Measurements from ENCODE around the gene DGCR2.

Gene DGCR2

DNA sequence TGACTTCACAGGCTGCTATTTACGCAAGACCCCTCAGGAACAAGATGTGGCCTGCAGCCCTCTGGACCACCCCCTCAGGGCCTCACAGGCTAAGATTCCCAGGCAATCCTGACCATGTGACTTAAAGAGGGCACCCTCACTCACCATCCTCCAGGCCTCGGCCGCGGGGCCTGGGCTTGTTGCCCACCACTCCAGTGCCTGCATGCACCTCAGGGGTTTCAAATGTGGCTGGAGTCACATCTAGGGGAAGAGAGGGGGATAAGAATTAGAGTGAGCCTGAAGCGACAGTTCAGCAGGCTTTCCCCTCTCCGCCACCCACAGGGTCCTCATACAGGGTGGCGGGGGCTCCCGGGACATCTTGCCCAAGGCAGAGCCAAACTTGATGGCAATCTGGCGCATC lies 20.2 kb upstream of the DGCR2 start:
- no peak overlapping the region for H3K4me3 ChIP-seq (ENCODE audit: low read depth, low read length)
- no peak for DNase-seq (ENCODE audit: low read depth)
- TF ChIP-seq, protein P1, sequence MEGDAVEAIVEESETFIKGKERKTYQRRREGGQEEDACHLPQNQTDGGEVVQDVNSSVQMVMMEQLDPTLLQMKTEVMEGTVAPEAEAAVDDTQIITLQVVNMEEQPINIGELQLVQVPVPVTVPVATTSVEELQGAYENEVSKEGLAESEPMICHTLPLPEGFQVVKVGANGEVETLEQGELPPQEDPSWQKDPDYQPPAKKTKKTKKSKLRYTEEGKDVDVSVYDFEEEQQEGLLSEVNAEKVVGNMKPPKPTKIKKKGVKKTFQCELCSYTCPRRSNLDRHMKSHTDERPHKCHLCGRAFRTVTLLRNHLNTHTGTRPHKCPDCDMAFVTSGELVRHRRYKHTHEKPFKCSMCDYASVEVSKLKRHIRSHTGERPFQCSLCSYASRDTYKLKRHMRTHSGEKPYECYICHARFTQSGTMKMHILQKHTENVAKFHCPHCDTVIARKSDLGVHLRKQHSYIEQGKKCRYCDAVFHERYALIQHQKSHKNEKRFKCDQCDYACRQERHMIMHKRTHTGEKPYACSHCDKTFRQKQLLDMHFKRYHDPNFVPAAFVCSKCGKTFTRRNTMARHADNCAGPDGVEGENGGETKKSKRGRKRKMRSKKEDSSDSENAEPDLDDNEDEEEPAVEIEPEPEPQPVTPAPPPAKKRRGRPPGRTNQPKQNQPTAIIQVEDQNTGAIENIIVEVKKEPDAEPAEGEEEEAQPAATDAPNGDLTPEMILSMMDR (IDR thresholded peaks at IDR 0.05; ENCODE audit: low read depth, low read length, missing control alignments), result no peak

DNA sequence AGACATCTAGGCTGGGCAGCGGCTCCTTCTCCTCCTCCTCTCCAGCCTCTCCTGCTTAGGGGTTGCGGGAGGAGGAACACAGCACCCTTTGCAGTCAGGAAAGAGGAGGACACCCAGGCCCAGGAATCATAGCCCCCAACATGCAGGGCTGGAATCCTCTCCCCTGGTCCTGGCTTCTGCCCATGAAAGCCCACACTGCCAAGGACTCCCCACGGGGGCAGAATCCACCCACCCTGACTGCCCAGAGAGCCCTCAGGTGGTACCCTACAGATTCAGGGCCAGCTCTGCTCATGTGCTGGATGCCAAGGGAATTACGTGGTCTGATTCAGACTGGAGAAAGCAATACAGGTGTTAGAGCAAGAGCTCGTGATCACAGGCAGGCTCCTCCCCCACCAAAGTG lies 17.8 kb upstream of the DGCR2 start:
- DNase-seq (ENCODE audit: low read depth), result no peak
- H3K4me3 ChIP-seq (ENCODE audit: low read depth, low read length), result no peak overlapping the region
- TF ChIP-seq, protein P1 (IDR thresholded peaks at IDR 0.05; ENCODE audit: low read depth, low read length, missing control alignments), result no peak

DNA sequence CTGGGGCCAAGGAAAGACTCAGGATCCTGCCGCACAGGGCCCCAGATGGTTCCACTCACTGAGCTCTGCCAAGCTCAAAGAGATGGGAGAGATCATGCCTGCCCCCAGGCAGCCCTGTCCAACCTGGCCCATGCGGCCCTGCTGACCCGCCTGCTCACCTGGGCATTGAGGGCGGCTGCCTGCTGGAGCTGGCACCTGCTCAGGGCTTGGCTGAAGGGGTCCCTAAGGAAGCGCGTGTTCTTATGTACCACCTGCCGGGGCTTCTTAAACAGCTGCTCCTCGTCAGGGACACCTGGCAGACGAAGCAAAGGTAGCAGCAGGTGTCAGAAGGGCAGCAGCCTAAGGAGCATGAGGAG lies 16.8 kb upstream of the DGCR2 start:
- DNase-seq (ENCODE audit: low read depth), result no peak
- TF ChIP-seq, protein P1 (IDR thresholded peaks at IDR 0.05; ENCODE audit: low read depth, low read length, missing control alignments), result no peak
- H3K4me3 ChIP-seq (ENCODE audit: low read depth, low read length), result no peak overlapping the region

DNA sequence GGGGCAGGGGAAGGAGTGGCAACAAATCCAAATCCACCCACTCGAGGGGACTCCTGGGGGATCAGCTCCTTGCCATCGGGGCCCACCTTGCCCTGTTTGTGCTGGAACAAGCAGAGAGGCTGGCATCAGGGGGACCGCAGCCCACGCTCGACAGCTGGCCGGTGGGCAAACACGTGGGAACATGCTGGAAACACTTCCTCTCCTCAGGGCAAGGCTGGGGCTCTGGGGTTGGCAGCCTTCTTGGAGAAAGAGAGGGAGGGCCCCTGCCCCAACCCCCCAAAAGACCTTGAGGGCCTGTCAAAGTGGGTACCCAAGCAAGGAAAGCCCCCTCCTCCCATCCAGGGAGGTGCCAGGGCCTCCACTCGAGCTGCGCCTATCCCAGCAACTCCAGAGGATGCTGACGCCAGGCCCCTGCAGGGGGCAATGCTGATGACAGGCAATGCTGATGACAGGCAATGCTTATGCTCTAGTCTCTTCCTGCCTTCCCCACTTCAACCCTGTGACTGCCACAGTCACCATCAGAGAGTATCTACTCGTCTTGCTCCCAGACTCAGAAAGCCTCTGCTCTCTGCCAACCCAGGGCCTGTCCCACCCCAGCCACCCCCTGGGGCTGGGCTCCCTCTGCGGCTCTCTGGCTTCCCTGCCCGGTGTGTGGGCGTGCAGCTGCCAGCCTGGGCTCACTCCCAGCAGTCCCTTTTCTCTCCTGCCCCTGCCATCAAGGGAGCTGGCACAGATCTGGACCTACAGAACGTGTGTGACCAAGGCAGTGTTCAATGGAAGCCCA lies 16.2 kb upstream of the DGCR2 start:
- TF ChIP-seq, protein P1 (IDR thresholded peaks at IDR 0.05; ENCODE audit: low read depth, low read length, missing control alignments), result no peak
- DNase-seq (ENCODE audit: low read depth), result no peak
- no peak overlapping the region for H3K4me3 ChIP-seq (ENCODE audit: low read depth, low read length)

DNA sequence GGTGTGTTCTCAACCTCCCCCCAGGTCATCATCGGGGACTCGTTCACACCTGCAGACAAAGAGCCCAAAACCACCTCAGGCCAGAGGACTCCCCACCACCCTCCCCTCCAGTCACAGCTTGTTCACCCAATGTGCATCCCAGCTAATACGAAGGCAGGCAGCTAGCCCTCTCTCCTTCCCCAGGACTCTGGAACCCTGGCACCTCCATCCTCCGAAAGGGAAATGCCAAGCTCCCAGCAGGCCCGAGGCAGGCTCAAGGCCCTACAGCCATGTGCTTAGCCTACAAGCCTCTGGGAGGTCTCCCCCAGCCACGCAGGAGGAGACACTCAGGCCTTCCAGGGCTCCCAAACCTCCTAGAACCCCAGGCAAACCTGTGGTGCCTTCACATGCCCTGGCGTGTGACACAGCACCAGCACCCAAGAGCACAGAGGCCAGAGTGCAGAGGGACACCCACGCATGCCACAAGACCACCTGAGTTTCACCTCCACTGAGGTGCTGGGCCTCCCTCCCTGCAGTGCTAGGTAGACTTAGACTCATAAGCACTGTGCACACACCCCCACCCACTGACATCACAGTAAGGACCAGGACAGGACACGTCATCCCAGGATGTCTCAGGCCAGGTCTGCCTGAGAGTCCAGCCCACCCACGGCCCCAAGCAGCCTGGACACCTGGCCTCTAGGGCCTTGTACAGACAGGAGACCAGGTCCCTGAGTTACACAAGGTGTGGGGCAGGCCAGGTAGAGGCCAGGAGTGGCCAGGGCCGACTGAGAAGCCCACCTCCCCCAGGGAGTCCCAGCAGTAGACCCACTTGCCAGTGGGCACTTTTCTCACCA lies 15.4 kb upstream of the DGCR2 start:
- TF ChIP-seq, protein P1 (IDR thresholded peaks at IDR 0.05; ENCODE audit: low read depth, low read length, missing control alignments), result no peak
- no peak for DNase-seq (ENCODE audit: low read depth)
- no peak overlapping the region for H3K4me3 ChIP-seq (ENCODE audit: low read depth, low read length)

DNA sequence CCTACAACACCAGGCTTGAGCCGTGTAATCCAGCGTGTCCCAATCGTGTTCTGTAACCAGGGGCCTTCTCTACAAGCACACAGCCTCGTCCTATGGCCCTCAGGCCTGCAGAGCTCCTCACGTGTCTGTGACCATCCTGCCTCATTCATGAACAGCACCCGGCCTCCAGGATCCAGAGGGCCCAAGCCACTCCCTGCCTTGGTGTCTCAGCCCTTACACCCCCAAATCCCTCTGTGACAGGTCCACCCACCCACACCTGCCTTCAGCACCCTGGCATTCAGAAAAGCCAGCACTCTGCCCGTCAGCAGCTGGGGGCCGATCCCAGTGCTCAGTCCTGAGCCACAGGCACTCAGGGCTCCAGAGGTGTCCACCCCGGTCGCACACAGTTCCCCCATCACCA lies 14.7 kb upstream of the DGCR2 start:
- TF ChIP-seq, protein P1 (IDR thresholded peaks at IDR 0.05; ENCODE audit: low read depth, low read length, missing control alignments), result no peak
- H3K4me3 ChIP-seq (ENCODE audit: low read depth, low read length), result no peak overlapping the region
- no peak for DNase-seq (ENCODE audit: low read depth)

Data from GM12864 (cell line).